Psoas muscle (tissue), 8 donors: Measurements from ENCODE around the gene MED25. TPM values are rescaled to one million over a fixed set of nuclear protein-coding genes. Genes with fewer than 3 reads are reported as not detected.

Experiments used
- ATAC-seq, 4 donors: fragments of 200-7000 bp; cut with Tn5 transposase; one replicate each; pipeline ENCODE4 v1.9.1; 2020; ENCODE audit warnings: moderate library complexity in 3 of 4, mild to moderate bottlenecking in 2 of 4
- DNase-seq, 2 donors: peaks; one replicate each; pipeline ENCODE4 v3.0.0-alpha.2; 2020
- H3K27ac ChIP-seq: fragments of 200-600 bp; one replicate; pipeline ENCODE4 v1.8.0; 2022
- H3K27me3 ChIP-seq, 3 donors: fragments of 200-600 bp in 1 of 3; one replicate each; pipeline versions ENCODE4 v1.6.1 to v1.8.0; 2013 to 2022; ENCODE audit warnings: low read length in 2 of 3, mild to moderate bottlenecking in 2 of 3, moderate library complexity in 1 of 3; ENCODE audit not compliant: insufficient read depth in 3 of 3
- H3K36me3 ChIP-seq, 2 donors: fragments of 200-600 bp in 1 of 2; one replicate each; pipeline versions ENCODE4 v1.6.1 to v1.8.0; 2013 to 2022; ENCODE audit warnings: low read depth in 1 of 2, mild to moderate bottlenecking in 1 of 2, moderate library complexity in 1 of 2; ENCODE audit not compliant: insufficient read depth in 1 of 2
- H3K4me1 ChIP-seq: fragments of 200-600 bp; one replicate; pipeline ENCODE4 v1.8.0; 2022
- H3K4me3 ChIP-seq: fragments of 200-600 bp; one replicate; pipeline ENCODE4 v1.8.0; 2022; ENCODE audit warnings: mild to moderate bottlenecking
- H3K9me3 ChIP-seq: fragments of 200-600 bp; one replicate; pipeline ENCODE4 v1.8.0; 2022
- CTCF ChIP-seq: fragments of 200-600 bp; IDR thresholded peaks from one replicate; pipeline ENCODE4 v1.8.0; 2022; ENCODE audit warnings: antibody characterized with exemption
- WGBS, 3 donors: extraction: QIAGEN DNeasy Blood & Tissue Kit; methylation state at CpG; one replicate each; pipeline versions ENCODE4 v1.1.6 to v1.1.7; 2013; 5-methylcytosine and 5-hydroxymethylcytosine counted together
- intact Hi-C, 2 donors: fragments of 100-400 bp; cut with DNase I; formaldehyde crosslinking; loops; one replicate each; pipeline versions ENCODE4 v1.11.0 to v1.14.2; 2022
- polyA plus RNA-seq, 3 donors: library from polyadenylated mRNA; stranded (reverse); fragments of 200-250 nt; gene quantifications; one replicate each; pipeline ENCODE4 v1.2.3, GENCODE V29; 2013
- total RNA-seq, 4 donors: library from RNA; stranded (reverse); fragmentation: NEBNext Ultra II Directional in 2 of 4; extraction: Animal tissue kit (Norgen Biotek cat#: 25700) in 2 of 4; gene quantifications; one replicate each; pipeline versions ENCODE4 v1.2.1 to v1.2.4, GENCODE V29; 2021 to 2023
- donor health status: healthy with polysubstance abuse.
- donor health status: DM: no; HTN: no; CAD: no; lungs with moderate emphysema.
- donor health status: Bipolar disorder and iron deficiency.
- donor health status: healthy.
- donor health status: DM: yes; HTN: yes; CAD: no.
- donor health status: DM: no; HTN: no; CAD: no.
- donor health status: DM: no; HTN: no; CAD: no.
- donor health status: DM: yes; HTN: yes; CAD: no.

MED25 gene
- total and polyA plus RNA-seq, 7 donors = 24.5 to 125 (median 76.8) TPM

- no peak for TF ChIP-seq CTCF
- H3K9me3 ChIP-seq = no peaks in the 10 kb centered on the region
- H3K4me1 ChIP-seq = peaks cover 35% of the 10 kb centered on the region
- peak overlapping the region; percentile 69 for H3K4me3 ChIP-seq
- H3K36me3 ChIP-seq = peaks cover 5 to 54% of the 10 kb centered on the region in 2 donors
- 6 to 10% (median 8%) methylated on average over 33 to 41 of the region's 41 CpGs for WGBS, 3 donors
- no peaks in the 10 kb centered on the region for H3K27me3 ChIP-seq
- peak; percentile 74 to 77 (median 74) for ATAC-seq
- H3K27ac ChIP-seq = peak overlapping the region; percentile 92
- intact Hi-C loops = loop anchor here in 1 of 2 donors (5.0 kb wide), 1 partner anchor 381 kb away; the partner anchor contains the start of gene RPS11
- DNase-seq = peak; percentile 99
Measured at GRCh38 chr19:49877879-49878743, 60.0 kb downstream of the MED25 start.

GRCh38 chr19:49878744-49879070, 60.6 kb downstream of the MED25 start:
- Histone ChIP-seq H3K36me3 (peaks cover 7 to 60% of the 10 kb centered on the region in 2 donors), H3K9me3 (no peaks in the 10 kb centered on the region), H3K4me3 (peak overlapping the region; percentile 69), H3K27me3 (no peaks in the 10 kb centered on the region), H3K4me1 (peaks cover 35% of the 10 kb centered on the region), H3K27ac (peak overlapping the region; percentile 92)
- no peak for TF ChIP-seq CTCF
- DNase-seq (peak in 1 of 2 donors; percentile 53), ATAC-seq (no peak)
- intact Hi-C loops = loop anchor here in 1 of 2 donors (5.0 kb wide), 1 partner anchor 381 kb away; the partner anchor contains the start of gene RPS11
- 76 to 80% (median 79%) methylated on average over 9 of the region's 9 CpGs for WGBS, 3 donors

GRCh38 chr19:49879243-49879963, 61.3 kb downstream of the MED25 start:
- H3K4me1 ChIP-seq = peaks cover 28% of the 10 kb centered on the region
- no peaks in the 10 kb centered on the region for H3K9me3 ChIP-seq
- TF ChIP-seq CTCF = no peak
- intact Hi-C loops = loop anchor here in 1 of 2 donors (5.0 kb wide), 1 partner anchor 382 kb away; the partner anchor contains the start of gene RPS11
- H3K27me3 ChIP-seq = no peaks in the 10 kb centered on the region
- WGBS, 3 donors = 91 to 93% (median 93%) methylated on average over 12 of the region's 12 CpGs
- H3K36me3 ChIP-seq = peaks cover 14 to 64% of the 10 kb centered on the region in 2 donors
- ATAC-seq (no peak), DNase-seq (peak in 1 of 2 donors; percentile 54)
- peak overlapping the region; percentile 12 for H3K27ac ChIP-seq
- peak overlapping the region; percentile 69 for H3K4me3 ChIP-seq

GRCh38 chr19:49880162-49880869, 62.2 kb downstream of the MED25 start:
- 88 to 90% (median 89%) methylated on average over 10 of the region's 10 CpGs for WGBS, 3 donors
- peak in 1 of 2 donors; percentile 42 for DNase-seq
- intact Hi-C loops = no loop called here
- Histone ChIP-seq H3K27ac (no peak overlapping the region), H3K4me1 (peaks cover 19% of the 10 kb centered on the region), H3K27me3 (no peaks in the 10 kb centered on the region), H3K36me3 (peaks cover 14 to 70% of the 10 kb centered on the region in 2 donors), H3K9me3 (no peaks in the 10 kb centered on the region), H3K4me3 (no peak overlapping the region)
- TF ChIP-seq CTCF = no peak
- ATAC-seq = no peak
